Naive thymus-derived CD4-positive, alpha-beta T cell (primary cell): ENCODE data around the gene DIO3. TPM values are rescaled to one million over a fixed set of nuclear protein-coding genes. Genes with fewer than 3 reads are reported as not detected.
"Not testable (repeated sequence)": the region's sequence is repeated elsewhere in the genome, so short reads cannot be mapped to it uniquely, and the experiment has no call there.

Source experiments
- ATAC-seq: fragments of 150-1000 bp; cut with Tn5 transposase; 2 replicates; pipeline ENCODE4 v1.10.0; 2021; ENCODE audit warnings: mild to moderate bottlenecking, moderate library complexity
- CTCF ChIA-PET: fragments of 350-600 bp; sonication (Branson Sonifier 250); formaldehyde crosslinking; loops from one replicate; lab custom pipeline; 2021; ENCODE audit warnings: antibody characterized with exemption; lab: Charles Lee
- POLR2A ChIA-PET: fragments of 350-600 bp; sonication (Branson Sonifier 250); formaldehyde crosslinking; loops from one replicate; lab custom pipeline; 2021; ENCODE audit warnings: antibody characterized with exemption, inconsistent platforms; lab: Charles Lee
- DNase-seq, 9 donors: peaks; one replicate each; pipeline versions ENCODE4 v3.0.0 to v3.0.0-alpha.2; 2020 to 2022; ENCODE audit warnings: mixed read lengths in 1 of 9
- H3K27ac ChIP-seq: one replicate; pipeline ENCODE4 v1.7.0; 2013; ENCODE audit warnings: mild to moderate bottlenecking, low read depth, low read length, moderate library complexity
- H3K27me3 ChIP-seq, 2 donors: one replicate each; pipeline ENCODE4 v1.7.0; 2013; ENCODE audit warnings: low read length in 2 of 2, mild to moderate bottlenecking in 2 of 2, moderate library complexity in 2 of 2; ENCODE audit not compliant: control insufficient read depth in 2 of 2, insufficient read depth in 2 of 2
- H3K36me3 ChIP-seq, 3 experiments: 1 replicate in 2 of 3; 2 replicates in 1 of 3; pipeline ENCODE4 v1.7.0; 2013; ENCODE audit warnings: low read length in 3 of 3, mild to moderate bottlenecking in 3 of 3, moderate library complexity in 1 of 3; ENCODE audit not compliant: insufficient read depth in 3 of 3, control insufficient read depth in 2 of 3
- H3K4me1 ChIP-seq, 2 donors: one replicate each; pipeline ENCODE4 v1.7.0; 2013; ENCODE audit warnings: low read length in 2 of 2, mild to moderate bottlenecking in 2 of 2, moderate library complexity in 1 of 2; ENCODE audit not compliant: control insufficient read depth in 2 of 2, insufficient read depth in 2 of 2
- H3K4me3 ChIP-seq: 2 replicates; pipeline ENCODE4 v1.7.0; 2013; ENCODE audit warnings: mild to moderate bottlenecking, low read length
- H3K9me3 ChIP-seq, 3 experiments: 1 replicate in 2 of 3; 2 replicates in 1 of 3; pipeline ENCODE4 v1.7.0; 2013; ENCODE audit warnings: low read length in 3 of 3; ENCODE audit not compliant: control insufficient read depth in 2 of 3
- H3K27ac Mint-ChIP-seq, 9 donors: one replicate each; pipeline ENCODE4 v1.8.0; 2020 to 2022; ENCODE audit warnings: mixed read lengths in 9 of 9, mild to moderate bottlenecking in 8 of 9, moderate library complexity in 5 of 9, inconsistent platforms in 2 of 9
- H3K27me3 Mint-ChIP-seq, 5 donors: one replicate each; pipeline ENCODE4 v1.8.0; 2021 to 2022; ENCODE audit warnings: mixed read lengths in 5 of 5, mild to moderate bottlenecking in 1 of 5
- H3K36me3 Mint-ChIP-seq, 5 donors: one replicate each; pipeline ENCODE4 v1.8.0; 2020 to 2022; ENCODE audit warnings: mixed read lengths in 5 of 5, mild to moderate bottlenecking in 3 of 5, inconsistent platforms in 1 of 5
- H3K4me1 Mint-ChIP-seq, 7 donors: one replicate each; pipeline ENCODE4 v1.8.0; 2020 to 2022; ENCODE audit warnings: mixed read lengths in 7 of 7, mild to moderate bottlenecking in 3 of 7, inconsistent platforms in 1 of 7
- H3K4me3 Mint-ChIP-seq, 10 donors: one replicate each; pipeline ENCODE4 v1.8.0; 2020 to 2022; ENCODE audit warnings: mild to moderate bottlenecking in 10 of 10, mixed read lengths in 10 of 10, moderate library complexity in 6 of 10, inconsistent platforms in 2 of 10
- H3K9me3 Mint-ChIP-seq, 11 donors: one replicate each; pipeline ENCODE4 v1.8.0; 2020 to 2022; ENCODE audit warnings: mixed read lengths in 11 of 11, mild to moderate bottlenecking in 4 of 11, inconsistent platforms in 1 of 11, moderate library complexity in 1 of 11
- intact Hi-C, 2 donors: fragments of 100-400 bp; cut with micrococcal nuclease; formaldehyde crosslinking; loops; one replicate each; pipeline ENCODE4 v1.15.1; 2023
- polyA plus RNA-seq, 2 donors: library from polyadenylated mRNA; unstranded; fragments of 300-500 nt; fragmentation: Illumina TruSeq; gene quantifications; one replicate each; pipeline ENCODE4 v1.2.3, GENCODE V29; 2021
- total RNA-seq, 6 experiments: library from RNA in 5 of 6; stranded (reverse) in 5 of 6; gene quantifications; 1 replicate in 5 of 6; 2 replicates in 1 of 6; pipeline ENCODE4 v1.2.3 and lab custom pipeline; 2021 to 2026

DIO3 gene
- total and polyA plus RNA-seq, 7 experiments from 2014 or later: not detected

- intact Hi-C loops: no loop called here
- peaks cover 2 to 23% (median 22%) of the 10 kb centered on the region in 5 donors for H3K27me3 Mint-ChIP-seq
- CTCF ChIA-PET: no interaction called here
- no peaks in the 10 kb centered on the region for H3K4me1 ChIP-seq
- H3K27ac Mint-ChIP-seq: peak overlapping the region in 1 of 9 donors; percentile 29
- peaks cover 0 to 3% (median 0%) of the 10 kb centered on the region in 11 donors for H3K9me3 Mint-ChIP-seq
- no peak overlapping the region for H3K4me3 ChIP-seq
- peaks cover 0 to 1% (median 0%) of the 10 kb centered on the region in 7 donors for H3K4me1 Mint-ChIP-seq
- no peak overlapping the region for H3K4me3 Mint-ChIP-seq
- ATAC-seq (no peak), DNase-seq (no peak)
- H3K36me3 Mint-ChIP-seq: no peaks in the 10 kb centered on the region
- H3K36me3 ChIP-seq: no peaks in the 10 kb centered on the region
- H3K27ac ChIP-seq: no peak overlapping the region
- H3K27me3 ChIP-seq: no peaks in the 10 kb centered on the region
- POLR2A ChIA-PET: no interaction called here
- no peaks in the 10 kb centered on the region for H3K9me3 ChIP-seq
Measured at GRCh38 chr14:101553393-101553792, 7.9 kb upstream of the DIO3 start.

- Histone ChIP-seq H3K27ac (no peak overlapping the region), H3K9me3 (no peaks in the 10 kb centered on the region), H3K4me3 (no peak overlapping the region), H3K36me3 (no peaks in the 10 kb centered on the region), H3K4me1 (no peaks in the 10 kb centered on the region), H3K27me3 (no peaks in the 10 kb centered on the region)
- Mint-ChIP-seq H3K36me3 (no peaks in the 10 kb centered on the region), H3K4me3 (no peak overlapping the region), H3K9me3 (peaks cover 0 to 3% (median 0%) of the 10 kb centered on the region in 11 donors), H3K4me1 (peaks cover 0 to 3% (median 0%) of the 10 kb centered on the region in 7 donors), H3K27ac (no peak overlapping the region), H3K27me3 (peaks cover 8 to 29% (median 27%) of the 10 kb centered on the region in 5 donors)
- ChIA-PET CTCF (no interaction called here), POLR2A (no interaction called here)
- ATAC-seq: no peak
- no peak for DNase-seq
- intact Hi-C loops: no loop called here
Measured at GRCh38 chr14:101553931-101554330, 7.4 kb upstream of the DIO3 start.

- ChIA-PET POLR2A (no interaction called here), CTCF (no interaction called here)
- no peak for ATAC-seq
- no peaks in the 10 kb centered on the region for H3K9me3 ChIP-seq
- intact Hi-C loops: no loop called here
- Mint-ChIP-seq H3K4me1 (peaks cover 0 to 3% (median 0%) of the 10 kb centered on the region in 7 donors), H3K27me3 (peaks cover 11 to 30% (median 28%) of the 10 kb centered on the region in 5 donors), H3K4me3 (no peak overlapping the region), H3K36me3 (no peaks in the 10 kb centered on the region), H3K27ac (peak overlapping the region in 1 of 9 donors; percentile 53), H3K9me3 (peaks cover 0 to 2% (median 0%) of the 10 kb centered on the region in 11 donors)
- no peak overlapping the region for H3K4me3 ChIP-seq
- no peaks in the 10 kb centered on the region for H3K4me1 ChIP-seq
- no peaks in the 10 kb centered on the region for H3K36me3 ChIP-seq
- no peaks in the 10 kb centered on the region for H3K27me3 ChIP-seq
- no peak for DNase-seq
- no peak overlapping the region for H3K27ac ChIP-seq
Measured at GRCh38 chr14:101554991-101555668, 6.2 kb upstream of the DIO3 start.

DNA sequence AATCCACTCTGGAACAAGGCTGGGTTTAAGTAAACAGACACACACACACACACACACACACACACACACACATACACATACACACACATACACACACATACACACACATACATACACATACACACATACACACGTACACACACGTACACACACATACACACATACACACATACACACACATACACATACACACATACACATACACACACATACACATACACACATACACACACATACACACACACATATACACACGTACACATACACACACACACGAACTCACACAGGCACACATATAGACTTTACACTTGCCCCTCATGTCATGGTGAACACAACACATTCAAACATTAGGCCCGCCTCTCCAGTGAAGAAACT, 5.6 kb upstream of the DIO3 start:
- H3K9me3 Mint-ChIP-seq, H3K36me3 ChIP-seq, POLR2A ChIA-PET, H3K36me3 Mint-ChIP-seq, H3K4me3 Mint-ChIP-seq, DNase-seq, ATAC-seq, H3K4me1 Mint-ChIP-seq, H3K27ac Mint-ChIP-seq, H3K4me1 ChIP-seq, H3K4me3 ChIP-seq, CTCF ChIA-PET, H3K27ac ChIP-seq, H3K27me3 ChIP-seq, intact Hi-C loops, H3K9me3 ChIP-seq: not testable (repeated sequence)
- peaks cover 11 to 30% (median 28%) of the 10 kb centered on the region in 5 donors for H3K27me3 Mint-ChIP-seq

DNA sequence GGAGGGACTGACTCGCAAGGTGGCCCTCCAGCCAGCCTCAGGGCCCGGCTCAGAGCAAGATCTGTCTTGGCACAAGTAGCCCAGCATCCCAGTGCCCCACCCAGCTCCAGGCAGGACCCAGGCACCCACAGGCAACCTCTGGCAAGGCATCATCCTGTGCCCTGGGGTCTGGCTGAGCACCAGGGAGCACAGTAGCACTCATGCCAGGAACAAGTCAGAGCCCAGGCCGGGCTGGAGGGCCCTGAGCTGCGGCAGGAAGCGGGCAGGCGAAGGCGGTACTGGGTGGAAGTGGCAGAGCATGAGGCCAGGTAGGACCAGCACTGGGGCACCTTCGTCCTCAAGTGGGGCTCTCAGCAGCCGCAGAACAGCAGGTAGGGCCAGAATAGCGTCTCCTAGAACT, 5.2 kb upstream of the DIO3 start:
- no peaks in the 10 kb centered on the region for H3K9me3 Mint-ChIP-seq
- DNase-seq (no peak), ATAC-seq (no peak)
- no peak overlapping the region for H3K27ac Mint-ChIP-seq
- peaks cover 11 to 30% (median 28%) of the 10 kb centered on the region in 5 donors for H3K27me3 Mint-ChIP-seq
- H3K4me3 Mint-ChIP-seq: no peak overlapping the region
- H3K4me1 Mint-ChIP-seq: peaks cover 0 to 3% (median 0%) of the 10 kb centered on the region in 7 donors
- ChIA-PET CTCF (no interaction called here), POLR2A (no interaction called here)
- H3K27me3 ChIP-seq: no peaks in the 10 kb centered on the region
- H3K36me3 Mint-ChIP-seq: no peaks in the 10 kb centered on the region
- H3K4me3 ChIP-seq: no peak overlapping the region
- H3K4me1 ChIP-seq: no peaks in the 10 kb centered on the region
- H3K36me3 ChIP-seq: no peaks in the 10 kb centered on the region
- no peak overlapping the region for H3K27ac ChIP-seq
- H3K9me3 ChIP-seq: no peaks in the 10 kb centered on the region
- intact Hi-C loops: no loop called here

DNA sequence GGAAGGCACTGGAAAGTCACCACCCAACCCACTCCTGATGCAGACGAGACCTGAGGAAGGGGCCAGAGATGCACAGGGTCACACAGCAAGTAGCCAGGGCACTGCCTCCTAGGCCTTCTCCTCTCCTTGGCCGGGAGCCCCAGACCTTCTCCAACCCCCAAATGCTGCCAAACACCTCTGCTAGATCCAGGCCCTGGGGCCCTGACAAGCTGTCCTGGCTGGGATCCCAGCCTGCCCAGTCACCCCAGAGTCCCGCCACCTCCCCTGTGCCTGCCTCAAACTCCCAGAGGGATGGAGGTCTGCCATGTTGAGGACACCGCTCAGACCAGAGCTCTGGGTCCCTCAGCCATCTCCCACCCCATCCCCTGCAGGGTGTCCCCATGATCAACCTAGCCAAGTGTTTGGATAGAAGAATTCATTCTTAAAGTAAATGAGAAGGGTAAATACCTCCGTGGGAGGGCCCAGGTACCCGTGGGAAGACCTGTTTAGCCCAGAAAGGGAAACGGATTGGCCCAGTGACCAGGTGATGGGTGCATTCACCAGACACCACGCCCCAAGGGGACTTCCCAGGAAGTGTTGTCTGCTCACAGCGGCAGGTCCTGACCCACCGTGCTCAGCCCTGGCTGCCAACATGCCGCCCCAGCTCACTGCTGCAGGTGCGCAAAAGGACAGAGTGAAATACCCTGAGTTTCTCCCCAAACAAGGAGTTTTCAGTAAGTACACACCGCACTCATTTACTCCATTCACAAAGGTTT, 4.6 kb upstream of the DIO3 start:
- Histone ChIP-seq H3K36me3 (no peaks in the 10 kb centered on the region), H3K4me3 (no peak overlapping the region), H3K27ac (no peak overlapping the region), H3K4me1 (no peaks in the 10 kb centered on the region), H3K27me3 (no peaks in the 10 kb centered on the region), H3K9me3 (peaks cover 0 to 5% (median 0%) of the 10 kb centered on the region in 3 experiments)
- ChIA-PET CTCF (no interaction called here), POLR2A (no interaction called here)
- H3K9me3 Mint-ChIP-seq: peaks cover 0 to 5% (median 0%) of the 10 kb centered on the region in 11 donors
- no peaks in the 10 kb centered on the region for H3K36me3 Mint-ChIP-seq
- H3K4me1 Mint-ChIP-seq: peaks cover 0 to 3% (median 0%) of the 10 kb centered on the region in 7 donors
- peaks cover 16 to 35% (median 33%) of the 10 kb centered on the region in 5 donors for H3K27me3 Mint-ChIP-seq
- peak overlapping the region in 1 of 10 donors; percentile 39 for H3K4me3 Mint-ChIP-seq
- intact Hi-C loops: no loop called here
- ATAC-seq (no peak), DNase-seq (no peak)
- H3K27ac Mint-ChIP-seq: no peak overlapping the region
